Sigmoid colon (tissue), 7 donors: ENCODE measurements around the gene MFF. TPM values are rescaled to one million over a fixed set of nuclear protein-coding genes. Genes with fewer than 3 reads are reported as not detected.

Experiments used
- DNase-seq: peaks from one replicate; pipeline ENCODE4 v3.0.0-alpha.2; 2019
- H3K27ac ChIP-seq, 4 donors: fragments of 200-600 bp; sonication (generic); one replicate each; pipeline ENCODE4 v1.5.1; 2016 to 2019; ENCODE audit warnings: mild to moderate bottlenecking in 1 of 4
- H3K27me3 ChIP-seq, 3 donors: fragments of 200-600 bp; sonication (generic); one replicate each; pipeline ENCODE4 v1.5.1; 2019; ENCODE audit warnings: mild to moderate bottlenecking in 1 of 3
- H3K36me3 ChIP-seq, 4 donors: fragments of 200-600 bp; sonication (generic); one replicate each; pipeline ENCODE4 v1.5.1; 2016 to 2019
- H3K4me1 ChIP-seq, 4 donors: fragments of 200-600 bp; sonication (generic); one replicate each; pipeline ENCODE4 v1.5.1; 2017 to 2019
- H3K4me3 ChIP-seq, 4 donors: fragments of 200-600 bp; sonication (generic); one replicate each; pipeline ENCODE4 v1.5.1; 2017 to 2019; ENCODE audit warnings: mild to moderate bottlenecking in 2 of 4, moderate library complexity in 1 of 4
- H3K9me3 ChIP-seq, 4 donors: fragments of 200-600 bp in 3 of 4; sonication (generic) in 3 of 4; one replicate each; pipeline versions ENCODE4 v1.5.1 to v1.6.1; 2013 to 2019
- CTCF ChIP-seq, 4 experiments: fragments of 450-650 bp in 3 of 4; fragments of 200-600 bp in 1 of 4; IDR thresholded peaks; one replicate each; pipeline ENCODE4 v1.5.1; 2016 to 2019; ENCODE audit warnings: antibody characterized with exemption in 4 of 4, mild to moderate bottlenecking in 3 of 4, moderate library complexity in 2 of 4
- EP300 ChIP-seq, 4 donors: sonication (generic); formaldehyde crosslinking; IDR thresholded peaks; one replicate each; pipeline ENCODE4 v1.6.1; 2017; ENCODE audit warnings: antibody characterized with exemption in 4 of 4
- POLR2A ChIP-seq, 2 donors: fragments of 450-650 bp; IDR thresholded peaks; one replicate each; pipeline ENCODE4 v1.6.1; 2016; ENCODE audit warnings: antibody characterized with exemption in 2 of 2, mild to moderate bottlenecking in 2 of 2, moderate library complexity in 2 of 2
- POLR2AphosphoS5 ChIP-seq, 4 donors: sonication (generic); formaldehyde crosslinking; IDR thresholded peaks; one replicate each; pipeline ENCODE4 v1.6.1; 2017; ENCODE audit warnings: antibody characterized with exemption in 4 of 4
- WGBS, 2 donors: extraction: QIAGEN DNeasy Blood & Tissue Kit; methylation state at CpG; one replicate each; pipeline ENCODE4 v1.1.7; 2013; 5-methylcytosine and 5-hydroxymethylcytosine counted together
- intact Hi-C: fragments of 100-400 bp; cut with DNase I; formaldehyde crosslinking; loops from one replicate; pipeline ENCODE4 v1.15.1; 2023
- polyA plus RNA-seq, 3 donors: library from polyadenylated mRNA; stranded (reverse); fragments of 200-250 nt; gene quantifications; one replicate each; pipeline ENCODE4 v1.2.3, GENCODE V29; 2013
- total RNA-seq, 4 donors: library from RNA; depleted of rRNA; stranded (reverse); fragments of >200 nt; gene quantifications; one replicate each; pipeline ENCODE4 v1.1.0, GENCODE V29; 2016
- donor health status: healthy with polysubstance abuse.
- donor health status: Bipolar disorder and iron deficiency.
- donor health status: healthy.

MFF gene
- total RNA-seq, result 100 to 1,000 TPM; 109 to 138 (median 118) TPM
- 10 to 100 TPM; 72.1 to 90.2 (median 76.3) TPM for polyA plus RNA-seq

GRCh38 chr2:227324995-227325838, at the start of gene MFF:
TSS of gene MFF (plus strand) at chr2:227325251. CDS start at chr2:227330666, 5,415 bp downstream.
- H3K4me1 ChIP-seq, result peaks cover 0 to 21% (median 12%) of the 10 kb centered on the region in 4 donors
- H3K4me3 ChIP-seq, result peak within 1 kb of the TSS; percentile 81 to 95 (median 90)
- H3K27ac ChIP-seq, result peak within 1 kb of the TSS; percentile 91 to 93 (median 92)
- no peak for TF ChIP-seq CTCF (IDR thresholded peaks at IDR 0.05)
- peak; percentile 79 to 95 (median 92) for TF ChIP-seq POLR2AphosphoS5 (IDR thresholded peaks at IDR 0.05)
- peak; percentile 47 to 66 for TF ChIP-seq POLR2A (IDR thresholded peaks at IDR 0.05)
- TF ChIP-seq EP300 (IDR thresholded peaks at IDR 0.05), result peak in 2 of 4 donors; percentile 26 to 31
- DNase-seq, result peak; percentile 96
- intact Hi-C loops, result loop anchor here (10.0 kb wide), 1 partner anchor 490 kb away; the partner anchor contains the start of gene RHBDD1
- H3K27me3 ChIP-seq, result no peaks in the 10 kb centered on the region
- WGBS, 2 donors, result 0% methylated on average over 67 of the region's 67 CpGs
- H3K36me3 ChIP-seq, result peaks cover 0 to 5% (median 0%) of the 10 kb centered on the region in 4 donors
- no peaks in the 10 kb centered on the region for H3K9me3 ChIP-seq

- intact Hi-C loops, result no loop called here
- Histone ChIP-seq H3K36me3 (no peaks in the 10 kb centered on the region), H3K9me3 (no peaks in the 10 kb centered on the region), H3K4me3 (no peak overlapping the region), H3K27me3 (no peaks in the 10 kb centered on the region), H3K4me1 (peaks cover 0 to 6% (median 0%) of the 10 kb centered on the region in 4 donors), H3K27ac (no peak overlapping the region)
- TF ChIP-seq POLR2A (IDR thresholded peaks at IDR 0.05), result no peak
- no peak for TF ChIP-seq CTCF (IDR thresholded peaks at IDR 0.05)
- TF ChIP-seq EP300 (IDR thresholded peaks at IDR 0.05), result no peak
- no peak for TF ChIP-seq POLR2AphosphoS5 (IDR thresholded peaks at IDR 0.05)
- no peak for DNase-seq
These were observed 44.2 kb upstream of the MFF start for GRCh38 chr2:227280895-227281294.

- Histone ChIP-seq H3K4me1 (peaks cover 0 to 6% (median 0%) of the 10 kb centered on the region in 4 donors), H3K4me3 (no peak overlapping the region), H3K27ac (no peak overlapping the region), H3K36me3 (no peaks in the 10 kb centered on the region), H3K27me3 (no peaks in the 10 kb centered on the region), H3K9me3 (no peaks in the 10 kb centered on the region)
- no peak for TF ChIP-seq CTCF (IDR thresholded peaks at IDR 0.05)
- TF ChIP-seq POLR2A (IDR thresholded peaks at IDR 0.05), result no peak
- no peak for TF ChIP-seq EP300 (IDR thresholded peaks at IDR 0.05)
- no peak for TF ChIP-seq POLR2AphosphoS5 (IDR thresholded peaks at IDR 0.05)
- 70 to 86% methylated on average over 6 of the region's 6 CpGs for WGBS, 2 donors
- no peak for DNase-seq
- intact Hi-C loops, result no loop called here
These were observed 39.3 kb upstream of the MFF start for GRCh38 chr2:227285741-227286236.

- DNase-seq, result no peak
- no peaks in the 10 kb centered on the region for H3K36me3 ChIP-seq
- H3K4me1 ChIP-seq, result peaks cover 0 to 14% (median 0%) of the 10 kb centered on the region in 4 donors
- TF ChIP-seq POLR2AphosphoS5 (IDR thresholded peaks at IDR 0.05), result no peak
- TF ChIP-seq POLR2A (IDR thresholded peaks at IDR 0.05), result no peak
- no peak for TF ChIP-seq CTCF (IDR thresholded peaks at IDR 0.05)
- TF ChIP-seq EP300 (IDR thresholded peaks at IDR 0.05), result no peak
- H3K9me3 ChIP-seq, result no peaks in the 10 kb centered on the region
- intact Hi-C loops, result no loop called here
- no peak overlapping the region for H3K4me3 ChIP-seq
- no peak overlapping the region for H3K27ac ChIP-seq
- 91 to 94% methylated on average over 5 of the region's 5 CpGs for WGBS, 2 donors
- no peaks in the 10 kb centered on the region for H3K27me3 ChIP-seq
These were observed 37.3 kb upstream of the MFF start for GRCh38 chr2:227287771-227288170.
